ENCODE measurements around the gene LSM14B.
"Not testable (repeated sequence)": the region's sequence is repeated elsewhere in the genome, so short reads cannot be mapped to it uniquely, and the experiment has no call there.

Gene LSM14B

GRCh38 chr20:62121776-62122653 is at the start of gene LSM14B:
Gene LSM14B, plus strand, starts transcription at chr20:62122475. Its CDS starts 192 bp downstream, at chr20:62122667.
- DNase-seq, result peak; percentile 100

- DNase-seq, result no peak
These were observed 49.0 kb upstream of the LSM14B start for GRCh38 chr20:62073323-62073722.

GRCh38 chr20:62079166-62079565 is 43.1 kb upstream of the LSM14B start:
- DNase-seq, result no peak

- DNase-seq, result no peak
These were observed 41.9 kb upstream of the LSM14B start for GRCh38 chr20:62080249-62080990.

GRCh38 chr20:62083312-62083711 is 39.0 kb upstream of the LSM14B start:
- DNase-seq, result no peak

- DNase-seq, result not testable (repeated sequence)
These were observed 38.1 kb upstream of the LSM14B start for GRCh38 chr20:62084224-62084623.

- DNase-seq, result no peak
These were observed 37.1 kb upstream of the LSM14B start for GRCh38 chr20:62085206-62085605.

GRCh38 chr20:62087227-62087626 is 35.0 kb upstream of the LSM14B start:
- no peak for DNase-seq

- no peak for DNase-seq
These were observed 34.6 kb upstream of the LSM14B start for GRCh38 chr20:62087632-62088031.

- peak; percentile 58 for DNase-seq
These were observed 33.8 kb upstream of the LSM14B start for GRCh38 chr20:62088258-62089127.

GRCh38 chr20:62089393-62089792 is 32.9 kb upstream of the LSM14B start:
- no peak for DNase-seq

- no peak for DNase-seq
These were observed 25.6 kb upstream of the LSM14B start for GRCh38 chr20:62096421-62097380.

- no peak for DNase-seq
These were observed 24.3 kb upstream of the LSM14B start for GRCh38 chr20:62097881-62098407.

- no peak for DNase-seq
These were observed 21.2 kb upstream of the LSM14B start for GRCh38 chr20:62101078-62101477.

GRCh38 chr20:62103508-62104233 is 18.6 kb upstream of the LSM14B start:
- no peak for DNase-seq

GRCh38 chr20:62104234-62104789 is 18.0 kb upstream of the LSM14B start:
- DNase-seq, result no peak

- no peak for DNase-seq
These were observed 17.4 kb upstream of the LSM14B start for GRCh38 chr20:62104791-62105345.

- no peak for DNase-seq
These were observed 16.7 kb upstream of the LSM14B start for GRCh38 chr20:62105592-62105991.

- DNase-seq, result no peak
These were observed 11.1 kb upstream of the LSM14B start for GRCh38 chr20:62111148-62111547.

- no peak for DNase-seq
These were observed 9.9 kb upstream of the LSM14B start for GRCh38 chr20:62112368-62112767.
